ENCODE measurements around the gene MRPL1. TPM values are rescaled to one million over a fixed set of nuclear protein-coding genes. Genes with fewer than 3 reads are reported as not detected.

The MRPL1 gene
- total and polyA plus RNA-seq, 2 experiments from 2014 or later: 21.5 to 21.7 TPM

DNA sequence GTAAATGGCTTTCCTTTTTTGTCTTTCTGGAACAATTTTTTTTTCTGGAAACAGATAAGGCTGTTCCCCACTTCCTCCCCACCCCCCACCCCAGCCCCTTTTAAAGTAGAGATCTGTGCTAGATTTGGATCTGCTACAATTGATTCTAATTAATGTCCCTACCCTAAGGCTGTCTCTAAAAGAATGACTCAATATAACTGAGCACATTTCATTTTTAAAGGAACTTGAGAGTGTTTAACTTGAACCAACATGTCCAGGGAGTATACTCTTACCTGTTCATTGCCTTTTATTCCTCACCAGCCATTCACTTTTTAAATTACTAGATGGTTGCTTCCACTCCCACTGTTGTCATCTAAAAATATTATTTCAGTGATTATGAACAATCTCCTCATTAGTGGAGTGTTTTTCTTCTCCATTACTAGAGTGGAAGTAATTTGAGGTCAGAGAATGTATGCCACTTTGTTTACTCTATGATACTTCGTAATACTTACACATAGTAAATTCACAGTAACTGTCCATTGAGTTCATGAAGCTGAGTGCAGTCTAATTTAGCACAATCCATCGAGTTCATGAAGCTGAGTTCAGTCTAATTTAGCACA, 29.4 kb upstream of the MRPL1 start:
- Histone ChIP-seq H3K4me2 (ENCODE audit: unreplicated experiment) (no peak overlapping the region), H3K79me2 (ENCODE audit: insufficient read depth) (no peaks in the 10 kb centered on the region), H3K9me2 (ENCODE audit: insufficient read depth) (no peaks in the 10 kb centered on the region), H3F3A (ENCODE audit: insufficient read depth) (no peaks in the 10 kb centered on the region), H2AFZ (no peak overlapping the region), H3K27ac (no peak overlapping the region), H3K9me3 (ENCODE audit: low read depth) (no peaks in the 10 kb centered on the region), H3K4me3 (no peak overlapping the region), H4K20me1 (ENCODE audit: insufficient read depth) (no peaks in the 10 kb centered on the region), H3K36me3 (ENCODE audit: low read depth) (no peaks in the 10 kb centered on the region), H3K27me3 (replicated peaks; ENCODE audit: insufficient read depth) (no peaks in the 10 kb centered on the region; the same call in 1 of the 2 replicates), H3K9ac (no peak overlapping the region), H3K4me1 (ENCODE audit: insufficient read depth) (no peaks in the 10 kb centered on the region)
- TF ChIP-seq EZH2 (IDR thresholded peaks at IDR 0.05; ENCODE audit: insufficient read depth, poor library complexity, severe bottlenecking) (no peak), EZH2phosphoT487 (IDR thresholded peaks at IDR 0.05; ENCODE audit: insufficient read depth, low read depth) (no peak)
- no peak for DNase-seq
- WGBS, 2 experiments (ENCODE audit: low coverage in 1 of 2, low lambda C conversion rate in 2 of 2, missing lambda C conversion rate in 2 of 2): 38 to 40% methylated on average over 2 of the region's 2 CpGs
- in situ Hi-C loops (cut with MboI): no loop called here

DNA sequence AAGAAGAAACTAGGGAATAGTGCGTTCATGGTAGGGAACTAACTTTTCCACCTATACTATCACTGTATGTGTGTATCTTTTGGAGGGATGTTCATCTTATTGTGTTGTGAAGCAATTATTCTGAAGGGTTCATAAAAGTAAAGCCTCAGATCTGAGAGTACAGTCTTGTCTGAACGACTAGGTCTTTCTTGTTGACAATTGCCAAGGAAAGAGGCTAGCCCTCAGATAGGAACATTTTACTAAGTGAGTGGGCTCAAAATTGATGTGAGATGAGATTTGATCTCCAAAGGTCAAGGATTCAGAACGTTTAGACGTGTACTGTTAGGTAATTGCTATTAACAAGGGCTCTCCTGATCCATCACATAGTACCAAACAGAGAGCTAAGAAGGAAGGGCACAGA, 28.2 kb upstream of the MRPL1 start:
- H3K36me3 ChIP-seq (ENCODE audit: low read depth): no peaks in the 10 kb centered on the region
- H3K27ac ChIP-seq: no peak overlapping the region
- H4K20me1 ChIP-seq (ENCODE audit: insufficient read depth): no peaks in the 10 kb centered on the region
- WGBS, 2 experiments (ENCODE audit: low coverage in 1 of 2, low lambda C conversion rate in 2 of 2, missing lambda C conversion rate in 2 of 2): 44 to 47% methylated on average over 4 of the region's 4 CpGs
- H3K9me2 ChIP-seq (ENCODE audit: insufficient read depth): no peaks in the 10 kb centered on the region
- H2AFZ ChIP-seq: no peak overlapping the region
- H3K9ac ChIP-seq: no peak overlapping the region
- no peaks in the 10 kb centered on the region for H3K9me3 ChIP-seq (ENCODE audit: low read depth)
- H3K79me2 ChIP-seq (ENCODE audit: insufficient read depth): no peaks in the 10 kb centered on the region
- no peak for DNase-seq
- H3K4me3 ChIP-seq: no peak overlapping the region
- in situ Hi-C loops (cut with MboI): no loop called here
- TF ChIP-seq EZH2phosphoT487 (IDR thresholded peaks at IDR 0.05; ENCODE audit: insufficient read depth, low read depth): no peak
- no peak for TF ChIP-seq EZH2 (IDR thresholded peaks at IDR 0.05; ENCODE audit: insufficient read depth, poor library complexity, severe bottlenecking)
- no peaks in the 10 kb centered on the region for H3F3A ChIP-seq (ENCODE audit: insufficient read depth)
- H3K27me3 ChIP-seq (replicated peaks; ENCODE audit: insufficient read depth): no peaks in the 10 kb centered on the region; the same call in 1 of the 2 replicates
- no peak overlapping the region for H3K4me2 ChIP-seq (ENCODE audit: unreplicated experiment)
- H3K4me1 ChIP-seq (ENCODE audit: insufficient read depth): no peaks in the 10 kb centered on the region

DNA sequence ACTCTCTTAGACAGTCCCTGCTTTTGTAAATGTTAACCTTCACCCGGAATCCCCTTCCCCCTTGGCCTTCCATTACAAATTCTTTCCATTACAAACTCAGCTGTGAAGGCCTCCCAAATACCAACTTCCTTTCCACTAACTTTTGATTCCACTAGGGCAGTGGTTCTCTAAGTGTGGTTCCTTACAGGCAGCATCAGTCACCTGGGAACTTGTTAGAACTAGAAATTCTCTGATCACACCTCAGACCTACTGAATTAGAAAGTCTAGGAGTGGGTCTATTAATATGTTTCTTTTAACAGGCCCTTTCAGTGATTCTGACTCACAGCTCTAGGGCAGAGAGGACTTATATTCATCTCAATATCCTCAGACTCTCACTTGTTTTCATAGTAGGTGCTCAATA, 19.0 kb upstream of the MRPL1 start:
- Histone ChIP-seq H3K79me2 (ENCODE audit: insufficient read depth) (no peaks in the 10 kb centered on the region), H3K27ac (no peak overlapping the region), H3F3A (ENCODE audit: insufficient read depth) (no peaks in the 10 kb centered on the region), H4K20me1 (ENCODE audit: insufficient read depth) (no peaks in the 10 kb centered on the region), H3K4me2 (ENCODE audit: unreplicated experiment) (no peak overlapping the region), H3K27me3 (replicated peaks; ENCODE audit: insufficient read depth) (no peaks in the 10 kb centered on the region), H3K36me3 (ENCODE audit: low read depth) (no peaks in the 10 kb centered on the region), H3K9ac (no peak overlapping the region), H2AFZ (no peak overlapping the region), H3K4me1 (ENCODE audit: insufficient read depth) (no peaks in the 10 kb centered on the region), H3K9me2 (ENCODE audit: insufficient read depth) (no peaks in the 10 kb centered on the region), H3K4me3 (no peak overlapping the region), H3K9me3 (ENCODE audit: low read depth) (no peaks in the 10 kb centered on the region)
- in situ Hi-C loops (cut with MboI): no loop called here
- 11 to 57% methylated on average over 1 of the region's 1 CpG for WGBS, 2 experiments (ENCODE audit: low coverage in 1 of 2, low lambda C conversion rate in 2 of 2, missing lambda C conversion rate in 2 of 2)
- no peak for DNase-seq
- TF ChIP-seq EZH2 (IDR thresholded peaks at IDR 0.05; ENCODE audit: insufficient read depth, poor library complexity, severe bottlenecking): no peak
- TF ChIP-seq EZH2phosphoT487 (IDR thresholded peaks at IDR 0.05; ENCODE audit: insufficient read depth, low read depth): no peak

DNA sequence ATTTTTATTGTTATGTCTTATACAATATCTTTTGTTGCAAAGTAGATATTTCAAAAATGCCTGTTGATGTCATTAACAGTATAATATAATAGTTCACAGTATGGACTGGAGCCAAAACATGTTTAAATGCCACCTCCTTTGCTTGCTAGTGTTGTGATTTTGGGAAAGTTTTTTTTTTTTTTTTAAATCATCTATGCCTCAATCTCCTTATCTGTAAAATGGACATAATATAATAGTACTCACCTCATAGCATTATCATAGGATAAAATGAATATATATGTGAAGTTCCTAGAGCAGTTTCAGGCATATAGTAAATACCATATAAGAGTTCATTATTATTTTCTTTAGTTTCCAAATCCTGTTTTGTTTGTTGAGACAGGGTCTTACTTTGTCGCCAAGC, 18.3 kb upstream of the MRPL1 start:
- Histone ChIP-seq H3K9me2 (ENCODE audit: insufficient read depth) (no peaks in the 10 kb centered on the region), H3K79me2 (ENCODE audit: insufficient read depth) (no peaks in the 10 kb centered on the region), H3K27me3 (replicated peaks; ENCODE audit: insufficient read depth) (no peaks in the 10 kb centered on the region), H2AFZ (no peak overlapping the region), H3F3A (ENCODE audit: insufficient read depth) (no peaks in the 10 kb centered on the region), H3K4me2 (ENCODE audit: unreplicated experiment) (no peak overlapping the region), H3K4me1 (ENCODE audit: insufficient read depth) (no peaks in the 10 kb centered on the region), H4K20me1 (ENCODE audit: insufficient read depth) (no peaks in the 10 kb centered on the region), H3K36me3 (ENCODE audit: low read depth) (no peaks in the 10 kb centered on the region), H3K27ac (no peak overlapping the region), H3K9ac (no peak overlapping the region), H3K9me3 (ENCODE audit: low read depth) (no peaks in the 10 kb centered on the region), H3K4me3 (no peak overlapping the region)
- in situ Hi-C loops (cut with MboI): no loop called here
- no peak for DNase-seq
- 78 to 85% methylated on average over 1 of the region's 1 CpG for WGBS, 2 experiments (ENCODE audit: low coverage in 1 of 2, low lambda C conversion rate in 2 of 2, missing lambda C conversion rate in 2 of 2)
- TF ChIP-seq EZH2 (IDR thresholded peaks at IDR 0.05; ENCODE audit: insufficient read depth, poor library complexity, severe bottlenecking) (no peak), EZH2phosphoT487 (IDR thresholded peaks at IDR 0.05; ENCODE audit: insufficient read depth, low read depth) (no peak)

DNA sequence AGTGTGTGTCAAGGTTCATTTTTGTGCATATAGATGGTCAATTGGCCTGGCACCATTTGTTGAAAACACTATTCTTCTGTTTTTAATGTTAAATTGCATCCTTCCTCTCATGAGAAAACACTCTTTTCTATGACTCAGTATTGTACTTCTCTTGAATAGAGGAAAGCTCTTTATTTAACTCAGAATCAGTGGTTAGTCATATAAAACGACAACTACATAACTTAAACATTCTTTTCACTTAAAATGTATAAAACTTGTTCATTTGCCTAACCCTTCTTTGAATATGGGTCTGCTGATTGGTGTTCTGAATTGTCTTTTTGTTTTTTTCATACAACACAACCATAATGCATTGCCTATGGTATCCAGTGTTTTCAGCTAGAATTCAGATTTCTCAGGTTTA, 17.2 kb upstream of the MRPL1 start:
- H3K9me2 ChIP-seq (ENCODE audit: insufficient read depth): no peaks in the 10 kb centered on the region
- no peaks in the 10 kb centered on the region for H4K20me1 ChIP-seq (ENCODE audit: insufficient read depth)
- TF ChIP-seq EZH2phosphoT487 (IDR thresholded peaks at IDR 0.05; ENCODE audit: insufficient read depth, low read depth) (no peak), EZH2 (IDR thresholded peaks at IDR 0.05; ENCODE audit: insufficient read depth, poor library complexity, severe bottlenecking) (no peak)
- H3K4me3 ChIP-seq: no peak overlapping the region
- H2AFZ ChIP-seq: no peak overlapping the region
- no peaks in the 10 kb centered on the region for H3K36me3 ChIP-seq (ENCODE audit: low read depth)
- H3K79me2 ChIP-seq (ENCODE audit: insufficient read depth): no peaks in the 10 kb centered on the region
- in situ Hi-C loops (cut with MboI): no loop called here
- H3K4me1 ChIP-seq (ENCODE audit: insufficient read depth): no peaks in the 10 kb centered on the region
- no peaks in the 10 kb centered on the region for H3K27me3 ChIP-seq (replicated peaks; ENCODE audit: insufficient read depth)
- WGBS, 2 experiments (ENCODE audit: low coverage in 1 of 2, low lambda C conversion rate in 2 of 2, missing lambda C conversion rate in 2 of 2): 76 to 84% methylated on average over 1 of the region's 1 CpG
- H3K9ac ChIP-seq: no peak overlapping the region
- no peaks in the 10 kb centered on the region for H3F3A ChIP-seq (ENCODE audit: insufficient read depth)
- no peaks in the 10 kb centered on the region for H3K9me3 ChIP-seq (ENCODE audit: low read depth)
- H3K27ac ChIP-seq: no peak overlapping the region
- DNase-seq: no peak
- H3K4me2 ChIP-seq (ENCODE audit: unreplicated experiment): no peak overlapping the region
